Mesendoderm (in vitro differentiated cells): ENCODE data around the gene HOXA10.

ENCODE experiments used
- DNase-seq: peaks from one replicate; pipeline ENCODE4 v3.0.0; 2013
- H2AK5ac ChIP-seq: 2 replicates; pipeline ENCODE4 v1.6.1; 2013; ENCODE audit warnings: low read length, inconsistent platforms
- H2BK120ac ChIP-seq: 2 replicates; pipeline ENCODE4 v1.6.1; 2013; ENCODE audit warnings: low read depth, mild to moderate bottlenecking, low read length, moderate library complexity, mixed read lengths
- H2BK15ac ChIP-seq: replicated peaks from 2 replicates; pipeline ENCODE4 v1.6.1; 2013; ENCODE audit warnings: low read depth, mild to moderate bottlenecking, moderate library complexity
- H2BK5ac ChIP-seq: 2 replicates; pipeline ENCODE4 v1.6.1; 2013; ENCODE audit warnings: low read length, inconsistent platforms
- H3K18ac ChIP-seq: 2 replicates; pipeline ENCODE4 v1.6.1; 2013; ENCODE audit warnings: mild to moderate bottlenecking, low read length, mixed read lengths
- H3K23ac ChIP-seq: one replicate; pipeline ENCODE4 v1.6.1; 2013; ENCODE audit warnings: low read length
- H3K27ac ChIP-seq: 2 replicates; pipeline ENCODE4 v1.5.1; 2013; ENCODE audit warnings: low read depth, mild to moderate bottlenecking, inconsistent platforms, low read length, moderate library complexity
- H3K27me3 ChIP-seq: 2 replicates; pipeline ENCODE4 v1.6.1; 2013; ENCODE audit warnings: low read length, control low read depth, mild to moderate bottlenecking, inconsistent platforms; ENCODE audit not compliant: insufficient read depth, poor library complexity
- H3K36me3 ChIP-seq: 2 replicates; pipeline ENCODE4 v1.6.1; 2013; ENCODE audit warnings: low read length, inconsistent platforms; ENCODE audit not compliant: control insufficient read depth, insufficient read depth
- H3K4ac ChIP-seq: one replicate; pipeline ENCODE4 v1.6.1; 2013; ENCODE audit warnings: low read depth, mild to moderate bottlenecking, low read length, moderate library complexity
- H3K4me1 ChIP-seq: 2 replicates; pipeline ENCODE4 v1.6.1; 2013; ENCODE audit warnings: low read depth, low read length, inconsistent platforms; ENCODE audit not compliant: control insufficient read depth
- H3K4me2 ChIP-seq: 2 replicates; pipeline ENCODE4 v1.6.1; 2013; ENCODE audit warnings: low read length
- H3K4me3 ChIP-seq: 2 replicates; pipeline ENCODE4 v1.5.1; 2013; ENCODE audit warnings: mild to moderate bottlenecking, low read length
- H3K56ac ChIP-seq: one replicate; pipeline ENCODE4 v1.6.1; 2013; ENCODE audit warnings: low read length
- H3K79me1 ChIP-seq: 2 replicates; pipeline ENCODE4 v1.6.1; 2013; ENCODE audit warnings: low read length, inconsistent platforms
- H3K79me2 ChIP-seq: 2 replicates; pipeline ENCODE4 v1.6.1; 2013; ENCODE audit warnings: mild to moderate bottlenecking, low read length; ENCODE audit not compliant: control insufficient read depth, insufficient read depth
- H3K9ac ChIP-seq: 2 replicates; pipeline ENCODE4 v1.6.1; 2013; ENCODE audit warnings: low read length, inconsistent platforms
- H4K5ac ChIP-seq: one replicate; pipeline ENCODE4 v1.6.1; 2013; ENCODE audit warnings: low read length
- H4K8ac ChIP-seq: one replicate; pipeline ENCODE4 v1.6.1; 2013; ENCODE audit warnings: low read depth, mild to moderate bottlenecking, control low read depth, low read length, moderate library complexity
- WGBS: extraction: QIAGEN DNeasy Blood & Tissue Kit; methylation state at CpG from one replicate; pipeline ENCODE4 v1.1.7; 2013; ENCODE audit warnings: low lambda C conversion rate, missing lambda C conversion rate; ENCODE audit not compliant: insufficient coverage; ENCODE audit errors: extremely low coverage; 5-methylcytosine and 5-hydroxymethylcytosine counted together

HOXA10 gene

DNA sequence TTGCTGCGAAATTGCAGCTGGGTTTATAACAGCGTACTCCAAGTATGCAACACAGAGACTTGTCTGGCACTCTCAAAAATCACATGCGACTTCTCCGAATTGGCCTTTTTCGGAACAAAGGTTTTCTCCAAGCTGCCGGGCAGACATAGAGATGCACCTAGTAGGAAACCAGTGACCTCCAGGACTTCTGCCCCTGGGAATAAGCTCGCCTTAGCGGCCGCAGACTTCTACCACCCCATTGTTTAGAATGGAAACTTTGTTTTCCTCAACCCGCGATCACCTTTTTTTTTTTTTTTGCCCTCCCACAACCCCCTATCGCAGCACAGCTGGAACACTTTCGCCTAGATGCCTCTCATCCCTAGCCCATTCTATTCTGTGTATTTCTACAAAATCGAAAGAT lies 4.9 kb upstream of the HOXA10 start:
- no peak overlapping the region for H4K5ac ChIP-seq
- no peak overlapping the region for H3K4ac ChIP-seq
- H3K23ac ChIP-seq = no peak overlapping the region
- H3K4me1 ChIP-seq = no peaks in the 10 kb centered on the region
- H2BK15ac ChIP-seq = no peak overlapping the region
- H3K56ac ChIP-seq = no peak overlapping the region
- H3K18ac ChIP-seq = no peak overlapping the region
- no peak overlapping the region for H3K27ac ChIP-seq
- DNase-seq = no peak
- H2BK5ac ChIP-seq = no peak overlapping the region
- WGBS = no CpG with 5 or more reads among the region's 14 CpGs
- no peak overlapping the region for H4K8ac ChIP-seq
- H3K36me3 ChIP-seq = no peaks in the 10 kb centered on the region
- H3K4me3 ChIP-seq = no peak overlapping the region
- H3K27me3 ChIP-seq = peaks cover 91% of the 10 kb centered on the region
- H2BK120ac ChIP-seq = no peak overlapping the region
- no peaks in the 10 kb centered on the region for H3K79me1 ChIP-seq
- H3K4me2 ChIP-seq = no peak overlapping the region
- no peak overlapping the region for H2AK5ac ChIP-seq
- no peaks in the 10 kb centered on the region for H3K79me2 ChIP-seq
- H3K9ac ChIP-seq = no peak overlapping the region

GRCh38 chr7:27178366-27178765 lies 4.2 kb upstream of the HOXA10 start:
- DNase-seq = no peak
- Histone ChIP-seq H3K4me3 (no peak overlapping the region), H2BK5ac (no peak overlapping the region), H3K18ac (no peak overlapping the region), H3K4me2 (no peak overlapping the region), H3K4me1 (no peaks in the 10 kb centered on the region), H3K4ac (no peak overlapping the region), H3K56ac (no peak overlapping the region), H3K27me3 (peaks cover 92% of the 10 kb centered on the region), H2BK120ac (no peak overlapping the region), H3K36me3 (no peaks in the 10 kb centered on the region), H2AK5ac (no peak overlapping the region), H4K5ac (no peak overlapping the region), H3K27ac (no peak overlapping the region), H3K23ac (no peak overlapping the region), H3K79me1 (no peaks in the 10 kb centered on the region), H4K8ac (no peak overlapping the region), H3K9ac (no peak overlapping the region), H3K79me2 (no peaks in the 10 kb centered on the region), H2BK15ac (no peak overlapping the region)
- WGBS = no CpG with 5 or more reads among the region's 6 CpGs

DNA sequence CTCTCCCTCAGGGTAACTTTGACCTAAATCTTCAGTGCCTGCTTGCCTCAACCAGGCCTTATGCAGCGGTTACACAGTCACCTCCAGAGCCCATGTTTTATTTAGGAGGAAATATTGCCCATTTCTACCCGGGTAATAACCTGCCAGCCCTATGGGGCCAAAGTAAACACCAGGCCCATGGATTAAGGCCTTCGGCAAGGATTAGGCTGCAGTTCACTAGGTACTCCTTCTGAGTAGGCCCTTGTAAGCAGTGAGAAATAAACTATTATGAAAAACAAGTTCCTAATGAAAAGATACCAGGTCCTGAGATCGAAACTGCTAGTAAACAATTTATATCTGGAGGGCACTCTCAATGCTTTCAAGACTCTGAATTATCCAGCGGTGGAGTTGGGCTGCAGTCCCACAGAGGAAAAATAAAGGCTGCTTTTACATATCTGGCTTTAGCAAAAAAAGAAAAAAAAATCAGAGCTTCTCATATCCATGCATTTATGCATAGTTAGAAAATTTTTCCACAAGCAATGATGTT lies 3.7 kb upstream of the HOXA10 start:
- Histone ChIP-seq H3K79me2 (no peaks in the 10 kb centered on the region), H3K4me3 (no peak overlapping the region), H2BK120ac (no peak overlapping the region), H3K27me3 (peaks cover 93% of the 10 kb centered on the region), H2AK5ac (no peak overlapping the region), H2BK5ac (no peak overlapping the region), H2BK15ac (no peak overlapping the region), H3K56ac (no peak overlapping the region), H3K4ac (no peak overlapping the region), H4K5ac (no peak overlapping the region), H3K4me1 (no peaks in the 10 kb centered on the region), H3K27ac (no peak overlapping the region), H3K79me1 (no peaks in the 10 kb centered on the region), H4K8ac (no peak overlapping the region), H3K23ac (no peak overlapping the region), H3K4me2 (no peak overlapping the region), H3K9ac (no peak overlapping the region), H3K36me3 (no peaks in the 10 kb centered on the region), H3K18ac (no peak overlapping the region)
- WGBS = no CpG with 5 or more reads among the region's 5 CpGs
- DNase-seq = no peak

DNA sequence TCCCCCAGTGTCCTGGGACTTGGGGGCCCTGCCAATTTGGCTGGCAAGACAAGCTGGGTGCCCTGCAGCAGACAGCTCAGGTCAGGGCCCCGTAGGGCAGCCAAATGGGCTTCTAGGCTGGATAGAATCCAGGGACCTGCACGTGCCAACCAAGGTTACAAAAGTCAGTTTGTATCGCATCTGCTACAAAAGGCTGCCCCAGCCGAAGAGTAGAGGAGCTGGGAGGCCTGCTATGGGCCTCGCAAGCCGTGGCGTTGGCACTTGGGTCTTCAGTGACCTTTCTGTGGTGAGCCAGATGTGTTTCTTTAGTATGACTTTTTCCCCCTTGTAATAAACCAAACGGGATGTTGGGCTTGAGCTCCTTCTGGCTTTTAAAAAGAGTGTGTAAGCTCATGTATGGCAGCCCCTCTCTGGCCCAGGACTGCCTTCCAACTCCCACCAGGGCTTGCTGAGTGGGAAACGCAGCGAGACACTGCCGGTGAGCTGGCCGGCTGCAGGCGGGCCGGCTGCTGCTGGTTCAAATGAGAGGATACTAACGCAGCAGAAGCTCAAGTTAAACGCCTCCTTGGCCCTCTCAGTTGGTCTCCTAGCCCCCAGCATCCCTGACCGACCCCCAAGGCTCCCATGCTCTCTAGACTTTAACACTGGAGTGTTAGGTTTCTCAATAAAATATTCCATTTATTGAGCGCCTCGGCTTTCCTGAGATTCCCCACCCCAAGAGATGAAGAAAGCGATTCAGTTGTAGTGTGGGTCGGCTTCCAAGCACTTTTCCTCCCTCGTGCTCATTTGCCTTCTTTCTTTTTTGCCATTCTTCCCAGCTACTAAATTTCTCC lies 3.1 kb upstream of the HOXA10 start:
- Histone ChIP-seq H3K27me3 (peaks cover 93% of the 10 kb centered on the region), H2BK120ac (no peak overlapping the region), H3K4ac (no peak overlapping the region), H3K4me3 (no peak overlapping the region), H2AK5ac (no peak overlapping the region), H3K79me2 (no peaks in the 10 kb centered on the region), H3K36me3 (no peaks in the 10 kb centered on the region), H3K4me1 (no peaks in the 10 kb centered on the region), H3K27ac (no peak overlapping the region), H3K23ac (no peak overlapping the region), H4K5ac (no peak overlapping the region), H3K9ac (no peak overlapping the region), H2BK5ac (no peak overlapping the region), H3K4me2 (no peak overlapping the region), H3K56ac (no peak overlapping the region), H3K18ac (no peak overlapping the region), H2BK15ac (no peak overlapping the region), H3K79me1 (no peaks in the 10 kb centered on the region), H4K8ac (no peak overlapping the region)
- no CpG with 5 or more reads among the region's 22 CpGs for WGBS
- no peak for DNase-seq

- H3K56ac ChIP-seq = no peak overlapping the region
- H3K18ac ChIP-seq = no peak overlapping the region
- H3K9ac ChIP-seq = no peak overlapping the region
- no peaks in the 10 kb centered on the region for H3K36me3 ChIP-seq
- H3K4ac ChIP-seq = no peak overlapping the region
- H3K4me2 ChIP-seq = no peak overlapping the region
- H3K23ac ChIP-seq = peak overlapping the region; percentile 31
- no peaks in the 10 kb centered on the region for H3K4me1 ChIP-seq
- no peak overlapping the region for H2BK5ac ChIP-seq
- no peak overlapping the region for H2AK5ac ChIP-seq
- no peaks in the 10 kb centered on the region for H3K79me1 ChIP-seq
- no peak overlapping the region for H3K4me3 ChIP-seq
- H3K79me2 ChIP-seq = no peaks in the 10 kb centered on the region
- no peak overlapping the region for H4K5ac ChIP-seq
- no peak overlapping the region for H2BK15ac ChIP-seq
- no peak overlapping the region for H3K27ac ChIP-seq
- no peak overlapping the region for H4K8ac ChIP-seq
- peaks cover 93% of the 10 kb centered on the region for H3K27me3 ChIP-seq
- no peak overlapping the region for H2BK120ac ChIP-seq
- WGBS = no CpG with 5 or more reads among the region's 3 CpGs
- no peak for DNase-seq
Measured at GRCh38 chr7:27176524-27176845, 2.4 kb upstream of the HOXA10 start.
